ENCODE data around the gene PAFAH1B1. TPM values are rescaled to one million over a fixed set of nuclear protein-coding genes. Genes with fewer than 3 reads are reported as not detected.
A peak's percentile ranks its signal among the peaks of the same experiment; 100 is the strongest.

Gene PAFAH1B1
- total RNA-seq, 2 donors from 2014 or later = 102 to 164 TPM

GRCh38 chr17:2682176-2682938 is 88.9 kb downstream of the PAFAH1B1 start:
- DNase-seq (ENCODE audit: low spot score) = no peak
- H3K36me3 ChIP-seq = peaks cover 30% of the 10 kb centered on the region
- no peaks in the 10 kb centered on the region for H3K9me3 ChIP-seq
- no peak for ATAC-seq (ENCODE audit: insufficient number of reproducible peaks, low FRiP score, low read depth)
- no peak overlapping the region for H3K4me3 ChIP-seq
- TF ChIP-seq CTCF (IDR thresholded peaks at IDR 0.05) = no peak
- H3K27me3 ChIP-seq (replicated peaks; ENCODE audit: insufficient read depth) = no peaks in the 10 kb centered on the region
- H3K4me1 ChIP-seq (ENCODE audit: control insufficient read depth in 1 of 2, low read depth in 2 of 2) = peaks cover 9 to 17% of the 10 kb centered on the region in 2 donors
- H3K27ac ChIP-seq = no peak overlapping the region

DNA sequence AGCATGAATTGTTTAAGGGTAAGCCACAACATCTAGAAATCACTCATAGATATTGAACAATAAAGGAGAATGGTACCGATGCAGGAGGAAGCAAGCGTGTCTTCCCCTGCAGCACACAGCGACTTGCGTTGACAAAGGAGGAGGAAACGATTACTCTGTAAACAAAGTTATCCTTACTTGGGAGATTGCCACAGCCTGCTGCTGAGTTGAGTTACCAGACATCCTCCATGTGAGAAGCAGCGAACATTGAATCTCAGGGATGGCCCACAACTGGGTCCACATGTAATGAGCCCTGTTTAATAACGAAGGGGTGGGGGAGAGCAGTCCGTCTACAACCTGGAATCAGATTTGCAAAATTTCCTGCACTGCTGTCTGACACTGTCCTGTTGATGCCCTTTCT is 90.5 kb downstream of the PAFAH1B1 start:
- H3K27me3 ChIP-seq (replicated peaks; ENCODE audit: insufficient read depth) = no peaks in the 10 kb centered on the region
- DNase-seq (ENCODE audit: low spot score) (no peak), ATAC-seq (ENCODE audit: insufficient number of reproducible peaks, low FRiP score, low read depth) (no peak)
- no peaks in the 10 kb centered on the region for H3K9me3 ChIP-seq
- no peak for TF ChIP-seq CTCF (IDR thresholded peaks at IDR 0.05)
- peaks cover 26% of the 10 kb centered on the region for H3K36me3 ChIP-seq
- no peak overlapping the region for H3K27ac ChIP-seq
- no peak overlapping the region for H3K4me3 ChIP-seq
- peaks cover 9 to 20% of the 10 kb centered on the region in 2 donors for H3K4me1 ChIP-seq (ENCODE audit: control insufficient read depth in 1 of 2, low read depth in 2 of 2)

DNA sequence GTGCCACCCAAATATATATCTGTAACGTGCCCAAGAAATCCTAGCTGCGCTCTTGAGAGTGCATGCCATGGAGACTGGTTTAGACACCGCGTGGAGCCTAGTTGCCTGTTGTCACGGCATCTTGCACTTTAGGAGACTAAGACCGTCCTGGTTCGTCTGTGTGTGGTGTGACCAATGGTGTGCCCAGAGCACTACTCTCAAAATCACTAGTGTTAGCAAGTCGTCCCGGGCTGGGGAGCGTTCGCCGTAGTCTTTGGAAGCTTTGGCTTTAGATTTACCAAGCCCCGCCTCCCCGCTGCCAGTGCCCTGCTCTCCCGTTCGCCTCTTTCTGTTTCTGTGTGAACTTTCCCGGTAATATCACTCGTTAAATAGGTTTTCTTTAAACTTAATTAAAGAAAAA is 91.1 kb downstream of the PAFAH1B1 start:
- Histone ChIP-seq H3K36me3 (peaks cover 26% of the 10 kb centered on the region), H3K9me3 (no peaks in the 10 kb centered on the region), H3K27me3 (replicated peaks; ENCODE audit: insufficient read depth) (no peaks in the 10 kb centered on the region), H3K27ac (no peak overlapping the region), H3K4me3 (no peak overlapping the region), H3K4me1 (ENCODE audit: control insufficient read depth in 1 of 2, low read depth in 2 of 2) (peaks cover 9 to 20% of the 10 kb centered on the region in 2 donors)
- no peak for TF ChIP-seq CTCF (IDR thresholded peaks at IDR 0.05)
- no peak for ATAC-seq (ENCODE audit: insufficient number of reproducible peaks, low FRiP score, low read depth)
- no peak for DNase-seq (ENCODE audit: low spot score)

DNA sequence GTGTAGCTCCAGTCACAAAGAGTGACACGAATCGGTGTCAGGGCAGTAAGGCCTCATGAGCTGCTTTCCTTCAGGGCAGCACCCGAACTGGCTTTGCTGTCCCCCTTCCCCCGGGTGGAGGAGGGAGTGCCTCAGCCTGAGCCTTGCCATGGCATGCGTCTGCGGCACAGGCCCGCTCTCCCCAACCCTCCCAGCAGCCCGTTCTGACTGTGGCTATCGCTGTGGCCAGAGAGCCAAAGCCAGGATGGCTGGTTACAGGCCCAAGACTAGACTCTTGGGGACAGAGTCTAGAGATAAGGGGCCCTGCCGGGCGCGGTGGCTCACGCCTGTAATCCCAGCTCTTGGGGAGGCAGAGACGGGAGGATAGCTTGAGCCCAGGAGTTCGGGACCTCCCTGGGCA is 92.2 kb downstream of the PAFAH1B1 start:
- ATAC-seq (ENCODE audit: insufficient number of reproducible peaks, low FRiP score, low read depth) = no peak
- TF ChIP-seq CTCF (IDR thresholded peaks at IDR 0.05) = no peak
- no peak overlapping the region for H3K4me3 ChIP-seq
- H3K36me3 ChIP-seq = peaks cover 22% of the 10 kb centered on the region
- no peak for DNase-seq (ENCODE audit: low spot score)
- no peaks in the 10 kb centered on the region for H3K27me3 ChIP-seq (replicated peaks; ENCODE audit: insufficient read depth)
- H3K27ac ChIP-seq = no peak overlapping the region
- H3K4me1 ChIP-seq (ENCODE audit: control insufficient read depth in 1 of 2, low read depth in 2 of 2) = peaks cover 9 to 20% of the 10 kb centered on the region in 2 donors
- H3K9me3 ChIP-seq = no peaks in the 10 kb centered on the region

- H3K9me3 ChIP-seq = no peaks in the 10 kb centered on the region
- ATAC-seq (ENCODE audit: insufficient number of reproducible peaks, low FRiP score, low read depth) (no peak), DNase-seq (ENCODE audit: low spot score) (no peak)
- peaks cover 14% of the 10 kb centered on the region for H3K36me3 ChIP-seq
- H3K4me1 ChIP-seq (ENCODE audit: control insufficient read depth in 1 of 2, low read depth in 2 of 2) = peaks cover 9 to 20% of the 10 kb centered on the region in 2 donors
- H3K27me3 ChIP-seq (replicated peaks; ENCODE audit: insufficient read depth) = no peaks in the 10 kb centered on the region
- TF ChIP-seq CTCF (IDR thresholded peaks at IDR 0.05) = no peak
- H3K27ac ChIP-seq = peak overlapping the region; percentile 40 to 45
- H3K4me3 ChIP-seq = no peak overlapping the region
Measured at GRCh38 chr17:2687074-2687418, 93.6 kb downstream of the PAFAH1B1 start.
